T-helper 2 cell (primary cell): ENCODE results near the gene LHFPL5.

ENCODE experiments used
- DNase-seq, 5 experiments: peaks; one replicate each; pipeline versions ENCODE4 v3.0.0 to v3.0.0-alpha.2; 2012 to 2022

The LHFPL5 gene

GRCh38 chr6:35857853-35858252 is 52.7 kb downstream of the LHFPL5 start:
- DNase-seq: no peak

- no peak for DNase-seq
Measured at GRCh38 chr6:35859367-35859766, 54.2 kb downstream of the LHFPL5 start.
